Measurements from ENCODE around the gene PES1.
"Not testable (repeated sequence)": the region's sequence is repeated elsewhere in the genome, so short reads cannot be mapped to it uniquely, and the experiment has no call there.

PES1 gene

DNA sequence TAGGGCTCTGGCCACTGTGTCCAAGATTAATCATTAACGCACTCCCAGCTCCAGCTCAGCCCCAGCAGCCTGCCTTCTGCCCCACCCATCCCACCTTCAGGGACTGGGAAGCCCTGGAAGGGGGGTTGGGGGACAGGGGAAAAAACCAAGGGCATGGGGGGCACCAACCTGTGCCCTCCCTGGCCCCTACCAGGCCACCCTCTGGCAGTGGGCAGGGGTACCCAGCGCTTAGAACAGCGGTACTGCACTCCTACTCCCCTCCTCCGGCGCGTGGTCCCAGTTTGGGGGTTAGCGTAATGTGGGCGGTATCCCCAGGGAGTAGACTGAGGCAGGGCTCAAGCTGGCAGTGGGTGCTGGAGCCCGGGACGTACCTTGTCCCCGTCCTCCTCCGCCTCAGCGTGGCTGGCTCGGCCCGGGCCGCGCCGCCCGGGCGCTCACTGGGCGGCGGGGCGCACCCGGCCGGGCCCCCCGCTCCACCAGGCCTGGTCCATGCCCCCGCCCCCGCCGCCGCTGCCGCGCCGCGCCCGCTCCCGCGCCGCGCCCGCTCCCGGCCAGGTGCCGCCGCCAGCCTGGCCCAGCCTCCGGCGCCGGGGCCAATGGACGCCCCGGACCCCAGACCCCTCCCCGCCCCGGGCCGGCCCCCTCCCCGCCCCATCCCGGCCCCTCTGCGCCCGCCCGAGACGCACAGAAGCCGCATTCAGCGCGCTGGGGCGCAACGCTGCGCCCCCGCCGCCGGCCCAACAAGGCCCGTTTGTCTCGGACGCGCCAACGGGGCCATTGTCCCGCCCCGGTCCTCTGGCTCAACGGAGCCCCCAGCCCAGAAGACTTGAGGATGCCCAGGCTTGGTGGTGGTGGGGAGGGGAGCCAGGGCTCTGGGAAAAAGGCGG, 17.4 kb downstream of the PES1 start, which contains the start of gene GAL3ST1:
Gene GAL3ST1 (minus strand): TSS at position 571 of the 887 bp plus-strand sequence. CDS start 17,273 bp downstream, outside the sequence.
- no peak for DNase-seq (ENCODE audit: low read depth)

DNA sequence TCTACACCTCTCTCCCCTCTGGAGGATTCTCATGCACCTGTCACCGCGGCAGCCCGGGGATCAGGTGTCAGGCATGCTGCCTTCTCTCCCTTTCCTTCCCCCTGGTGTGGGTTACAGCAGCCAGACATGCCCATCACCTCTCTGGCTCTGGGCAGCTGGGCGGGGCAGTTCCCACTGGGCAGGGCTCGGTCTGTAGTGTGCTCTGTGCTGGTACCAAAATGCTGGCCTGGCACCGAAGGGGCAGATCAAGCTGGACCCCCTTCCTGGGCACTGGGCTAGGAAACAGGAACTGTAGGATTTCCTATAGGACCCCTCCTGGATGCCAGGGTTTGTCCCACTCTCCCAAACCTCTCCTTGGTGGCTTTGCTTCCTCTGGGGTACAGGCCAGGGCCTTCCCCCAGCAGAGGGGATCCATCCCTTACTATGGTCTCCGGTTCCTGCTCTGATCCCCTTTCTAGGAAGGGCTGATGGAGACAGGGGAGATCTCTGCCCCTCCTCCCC, 18.1 kb downstream of the PES1 start:
- DNase-seq (ENCODE audit: low read depth), result no peak

GRCh38 chr22:30572840-30573593, 18.7 kb downstream of the PES1 start:
- DNase-seq (ENCODE audit: low read depth), result no peak

- no peak for DNase-seq (ENCODE audit: low read depth)
Observed at GRCh38 chr22:30572210-30572609, 19.5 kb downstream of the PES1 start.

DNA sequence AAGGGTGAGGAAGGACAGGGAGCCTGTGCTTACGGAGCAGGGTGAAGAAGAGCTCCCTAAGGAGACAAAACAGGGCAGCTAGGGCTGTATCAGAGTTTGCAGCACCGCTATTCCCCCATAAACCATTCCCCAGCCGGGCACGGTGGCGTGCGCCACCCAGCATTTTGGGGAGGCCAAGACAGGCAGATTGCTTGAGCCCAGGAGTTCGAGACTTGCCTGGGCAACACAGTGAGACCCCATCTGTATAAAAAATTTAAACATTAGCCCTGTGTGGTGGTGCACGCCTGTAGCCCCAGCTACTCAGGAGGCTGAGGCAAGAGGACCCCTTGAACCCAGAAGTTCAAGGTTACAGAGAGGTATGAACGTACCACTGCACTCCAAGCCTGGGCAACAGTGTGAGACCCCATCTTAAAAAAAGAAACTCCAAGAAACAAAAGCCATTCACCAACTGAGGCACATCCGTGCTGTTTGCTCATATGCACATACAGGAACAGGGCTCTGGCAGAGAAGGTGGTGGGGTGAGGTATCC, 22.0 kb downstream of the PES1 start:
- no peak for DNase-seq (ENCODE audit: low read depth)

DNA sequence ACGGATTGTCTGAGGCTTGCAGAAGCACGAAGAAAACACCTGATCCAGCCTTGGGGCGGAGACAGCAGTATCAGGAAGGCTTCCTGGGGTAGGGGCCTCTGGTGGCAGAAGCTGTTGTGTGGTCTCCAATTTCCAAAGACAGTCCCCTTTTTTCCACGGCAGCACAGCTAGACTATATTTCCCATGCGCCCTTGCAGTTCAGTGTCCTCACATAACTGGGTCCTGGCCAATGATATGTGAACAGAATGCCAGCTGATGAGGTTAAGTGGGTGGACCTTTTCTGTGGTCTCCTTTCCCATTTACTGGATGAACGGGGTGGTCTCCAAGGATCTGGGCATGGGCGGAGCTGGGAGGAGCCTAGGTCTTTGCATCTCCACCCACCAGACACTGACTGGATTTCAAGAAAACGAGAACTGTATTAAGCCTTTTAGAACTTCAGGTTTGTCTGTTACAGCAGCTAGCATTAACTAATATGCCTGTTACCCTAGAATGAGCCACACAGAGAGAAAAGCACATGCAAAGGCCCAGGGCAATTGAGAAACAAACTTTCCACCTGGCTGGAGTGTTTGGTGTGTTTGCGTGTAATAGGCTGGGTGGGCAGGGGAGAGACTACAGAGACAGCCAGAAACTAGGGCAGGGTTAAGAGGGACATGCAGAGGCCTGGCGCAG, 23.4 kb downstream of the PES1 start:
- no peak for DNase-seq (ENCODE audit: low read depth)

- DNase-seq (ENCODE audit: low read depth), result not testable (repeated sequence)
Observed at GRCh38 chr22:30567277-30567676, 24.4 kb downstream of the PES1 start.

DNA sequence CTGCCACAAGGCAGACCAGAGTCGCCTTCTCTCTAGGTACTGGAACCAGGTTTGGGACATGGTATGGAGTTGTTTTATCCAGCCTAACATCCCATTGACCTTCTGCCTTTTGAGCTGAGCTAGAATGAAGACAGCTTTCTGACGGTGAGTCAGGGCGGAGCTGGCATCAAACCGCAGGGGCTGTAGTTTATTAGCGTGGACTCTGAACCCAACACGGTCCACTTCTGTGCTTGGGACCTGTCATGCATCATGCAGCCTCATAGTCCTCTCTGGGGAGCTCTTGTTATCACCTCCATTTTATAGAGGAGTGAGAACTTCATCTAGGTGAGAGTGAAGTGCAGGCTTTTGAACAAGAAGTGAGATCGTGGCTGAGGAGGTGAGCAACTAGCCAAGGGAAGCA, 25.6 kb downstream of the PES1 start:
- no peak for DNase-seq (ENCODE audit: low read depth)

DNA sequence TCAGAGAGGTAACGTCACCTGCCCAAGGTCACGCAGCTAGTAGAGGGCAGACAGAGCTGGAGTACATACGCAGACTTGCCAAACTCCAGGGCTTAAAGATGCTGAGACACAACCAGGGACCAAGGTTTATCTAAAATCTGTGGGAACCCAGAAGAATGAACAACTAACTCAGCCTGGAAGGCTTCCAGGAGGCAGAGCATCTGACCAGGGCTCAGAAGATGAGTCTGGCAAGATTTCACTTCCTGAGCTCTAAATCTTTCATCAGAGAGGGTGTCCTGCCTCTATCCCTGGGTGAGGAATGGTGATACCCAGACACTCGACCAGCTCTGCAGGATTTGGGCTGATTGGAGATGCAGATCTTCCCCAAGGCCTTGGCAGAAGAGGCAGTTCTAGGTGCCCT, 26.4 kb downstream of the PES1 start:
- peak; percentile 75 for DNase-seq (ENCODE audit: low read depth)

DNA sequence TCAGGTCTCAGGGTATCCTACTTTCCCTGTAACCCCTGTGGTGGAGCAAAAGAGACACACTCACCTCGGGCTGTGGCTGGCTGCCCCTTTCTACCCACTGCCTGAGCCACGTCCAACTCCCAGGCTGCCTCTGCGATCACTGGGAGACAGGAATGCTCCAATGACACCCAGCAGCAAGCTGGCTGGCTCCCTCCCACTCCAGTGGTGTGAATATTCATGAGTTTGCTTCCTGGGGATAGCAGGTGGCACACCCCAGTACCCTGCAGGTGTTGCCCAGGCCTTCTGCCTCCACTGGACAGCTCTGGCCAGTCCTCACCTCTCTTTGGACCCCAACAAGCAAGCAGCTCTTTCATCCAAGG, 27.0 kb downstream of the PES1 start:
- no peak for DNase-seq (ENCODE audit: low read depth)

DNA sequence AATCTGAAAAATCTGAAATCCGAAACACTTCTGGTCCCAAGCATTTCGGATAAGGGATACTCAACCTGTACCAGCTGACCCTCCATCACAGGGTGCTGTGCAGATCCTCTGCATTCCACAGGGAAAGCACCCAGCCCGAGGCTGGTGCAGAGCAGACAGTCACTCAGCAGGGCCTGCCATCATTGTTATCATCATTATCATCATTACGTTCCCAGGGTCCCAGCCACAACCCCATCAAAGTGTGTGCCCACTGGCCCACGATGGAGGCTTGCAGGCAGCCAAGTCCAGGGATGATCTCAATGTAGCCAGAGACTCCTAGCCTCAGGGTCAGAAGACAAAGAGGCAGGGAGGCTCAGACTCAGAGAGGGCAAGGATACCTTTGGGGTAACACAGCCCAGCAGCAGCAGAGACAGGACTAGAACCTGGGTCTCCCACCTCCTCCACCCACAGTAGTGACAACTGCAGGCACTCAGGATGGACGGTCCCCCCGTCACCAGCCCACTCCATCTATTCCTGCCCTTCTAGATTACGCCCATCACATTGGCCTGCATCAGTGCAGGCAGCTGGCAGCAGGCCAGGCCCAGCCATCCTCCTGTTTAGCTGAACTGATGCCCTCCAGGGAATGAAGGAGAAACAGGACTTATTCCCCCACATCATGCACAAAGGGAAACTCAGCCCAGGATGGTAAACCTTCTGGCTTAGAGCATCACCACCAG, 27.5 kb downstream of the PES1 start:
- DNase-seq (ENCODE audit: low read depth), result no peak

DNA sequence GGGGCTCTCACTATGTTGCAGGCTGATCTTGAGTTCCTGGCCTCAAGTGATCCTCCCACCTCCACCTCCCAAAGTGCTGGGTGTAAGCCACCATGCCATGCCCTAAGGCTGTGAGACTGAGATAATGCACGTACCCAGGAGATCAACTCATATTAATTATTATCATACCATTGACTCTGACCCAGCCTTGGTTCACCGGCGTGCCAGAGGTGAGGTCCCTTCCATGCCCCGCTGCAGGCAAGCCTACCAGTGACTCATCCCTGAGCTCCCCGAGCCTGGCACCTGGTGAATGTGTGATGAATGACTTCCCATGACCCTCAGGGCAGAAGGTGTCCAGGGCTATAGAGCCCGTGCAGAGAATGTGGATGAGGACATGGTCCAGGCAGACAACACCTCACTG, 29.3 kb downstream of the PES1 start:
- DNase-seq (ENCODE audit: low read depth), result no peak

- peak; percentile 24 for DNase-seq (ENCODE audit: low read depth)
Observed at GRCh38 chr22:30561402-30562189, 30.1 kb downstream of the PES1 start.

DNA sequence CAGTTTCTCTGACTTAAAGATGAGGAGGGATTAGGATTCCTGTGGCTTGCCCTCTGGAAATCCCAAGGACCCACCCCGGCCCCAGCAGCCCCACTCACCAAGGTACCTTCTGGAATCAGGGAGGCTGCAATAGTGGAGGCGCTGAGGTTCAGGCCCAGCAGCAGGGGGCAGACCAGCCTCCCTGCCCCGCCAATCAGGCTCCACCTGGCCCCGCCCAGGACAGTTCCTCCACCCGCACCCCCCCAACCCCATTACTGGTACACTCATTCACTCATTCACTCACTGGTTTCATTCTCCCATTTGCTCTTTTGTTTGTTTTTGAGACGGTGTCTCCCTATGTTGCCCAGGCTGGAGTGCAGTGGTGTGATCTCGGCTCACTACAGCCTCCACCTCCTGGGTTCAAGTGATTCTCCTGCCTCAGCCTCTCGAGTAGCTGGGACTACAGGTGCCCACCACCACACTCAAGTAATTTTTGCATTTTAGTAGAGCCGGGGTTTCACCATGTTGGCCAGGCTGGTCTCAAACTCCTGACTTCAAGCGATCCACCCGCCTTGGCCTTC, 31.0 kb downstream of the PES1 start:
- not testable (repeated sequence) for DNase-seq (ENCODE audit: low read depth)

DNA sequence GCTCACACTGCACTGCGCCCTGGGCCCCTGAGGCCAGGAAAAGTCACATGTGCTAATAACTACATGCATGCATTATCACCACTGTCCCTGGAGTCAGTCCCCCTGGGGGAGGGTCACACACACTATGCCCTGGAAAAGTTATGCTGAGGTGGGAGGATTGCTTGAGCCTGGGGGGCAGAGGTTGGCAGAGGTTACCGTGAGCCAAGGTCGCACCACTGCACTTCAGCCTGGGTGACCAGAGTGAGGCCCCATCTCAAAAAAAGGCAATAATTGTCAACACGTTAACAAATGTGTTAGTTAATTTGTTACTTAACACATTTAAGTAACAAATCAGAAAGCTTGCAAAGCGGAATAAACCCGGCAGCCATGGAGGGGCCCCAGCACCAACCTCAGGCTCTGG, 31.8 kb downstream of the PES1 start:
- no peak for DNase-seq (ENCODE audit: low read depth)

DNA sequence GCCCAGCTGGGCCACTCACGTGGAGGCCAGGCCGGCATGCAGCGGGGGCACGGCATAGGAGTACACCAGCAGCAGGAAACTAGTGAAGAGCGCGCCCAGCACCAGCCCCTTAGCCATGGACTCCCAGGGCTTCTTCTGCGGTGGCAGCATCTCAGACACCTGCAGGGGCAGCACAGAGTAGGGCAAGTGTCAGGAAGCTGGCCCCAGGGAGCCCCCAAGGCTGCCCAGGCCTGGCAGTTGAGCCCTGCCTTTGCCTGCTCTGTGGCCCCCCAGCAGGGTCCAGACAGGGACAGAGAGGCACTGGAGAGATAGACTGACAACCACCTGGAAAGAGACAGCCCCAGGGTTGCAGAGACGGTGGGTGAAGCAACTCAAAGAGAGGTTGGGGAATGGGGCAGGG, 34.5 kb downstream of the PES1 start:
- no peak for DNase-seq (ENCODE audit: low read depth)

DNA sequence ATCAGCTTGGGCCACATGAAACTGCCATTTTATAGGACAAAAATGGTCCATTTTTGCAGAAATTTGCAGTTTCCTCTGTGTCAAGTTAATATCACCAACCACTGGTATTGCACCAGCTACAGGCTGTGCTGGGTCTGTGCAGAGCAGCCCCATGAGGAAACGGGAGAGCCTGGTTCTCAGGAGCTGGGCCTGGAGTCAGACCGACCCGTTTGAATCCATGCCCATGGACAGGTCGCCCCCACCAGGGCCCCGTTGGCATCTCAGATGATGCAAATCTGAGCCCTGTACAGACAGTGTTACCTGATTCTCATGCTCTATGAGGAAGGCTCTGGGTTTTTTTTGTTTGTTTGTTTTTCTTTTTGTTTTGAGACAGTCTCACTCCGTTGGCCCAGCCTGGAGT, 35.3 kb downstream of the PES1 start:
- DNase-seq (ENCODE audit: low read depth), result no peak

- DNase-seq (ENCODE audit: low read depth), result no peak
Observed at GRCh38 chr22:30555282-30556210, 36.2 kb downstream of the PES1 start.

GRCh38 chr22:30553971-30554370, 37.7 kb downstream of the PES1 start:
- no peak for DNase-seq (ENCODE audit: low read depth)

Measured in EH (cell line).